Activated naive CD4-positive, alpha-beta T cell treated with anti-CD3 and anti-CD28 coated beads for 36 hours (primary cell): ENCODE measurements around the gene PCSK2. TPM values are rescaled to one million over a fixed set of nuclear protein-coding genes. Genes with fewer than 3 reads are reported as not detected.

Source experiments
- CTCF ChIA-PET: fragments of 350-600 bp; sonication (Branson Sonifier 250); formaldehyde crosslinking; loops from one replicate; lab custom pipeline; 2021; ENCODE audit warnings: antibody characterized with exemption; lab: Charles Lee
- DNase-seq: peaks from one replicate; pipeline ENCODE4 v3.0.0-alpha.2; 2020
- H3K27ac Mint-ChIP-seq: one replicate; pipeline ENCODE4 v1.8.0; 2021; ENCODE audit warnings: mild to moderate bottlenecking, mixed read lengths
- H3K27me3 Mint-ChIP-seq: one replicate; pipeline ENCODE4 v1.8.0; 2021; ENCODE audit warnings: low read depth, mixed read lengths
- H3K36me3 Mint-ChIP-seq: one replicate; pipeline ENCODE4 v1.8.0; 2021; ENCODE audit warnings: low read depth, mixed read lengths
- H3K4me1 Mint-ChIP-seq: one replicate; pipeline ENCODE4 v1.8.0; 2021; ENCODE audit warnings: low read depth, mixed read lengths
- H3K4me3 Mint-ChIP-seq: one replicate; pipeline ENCODE4 v1.8.0; 2021; ENCODE audit warnings: mild to moderate bottlenecking, moderate library complexity, mixed read lengths
- H3K9me3 Mint-ChIP-seq: one replicate; pipeline ENCODE4 v1.8.0; 2021; ENCODE audit warnings: mixed read lengths
- intact Hi-C: fragments of 100-400 bp; cut with micrococcal nuclease; formaldehyde crosslinking; loops from one replicate; pipeline ENCODE4 v1.15.1; 2023
- total RNA-seq, 2 experiments: library from RNA; stranded (reverse); gene quantifications; one replicate each; pipeline ENCODE4 v1.2.3, GENCODE V29; 2021

The PCSK2 gene
- total RNA-seq, 2 experiments from 2014 or later: not detected

DNA sequence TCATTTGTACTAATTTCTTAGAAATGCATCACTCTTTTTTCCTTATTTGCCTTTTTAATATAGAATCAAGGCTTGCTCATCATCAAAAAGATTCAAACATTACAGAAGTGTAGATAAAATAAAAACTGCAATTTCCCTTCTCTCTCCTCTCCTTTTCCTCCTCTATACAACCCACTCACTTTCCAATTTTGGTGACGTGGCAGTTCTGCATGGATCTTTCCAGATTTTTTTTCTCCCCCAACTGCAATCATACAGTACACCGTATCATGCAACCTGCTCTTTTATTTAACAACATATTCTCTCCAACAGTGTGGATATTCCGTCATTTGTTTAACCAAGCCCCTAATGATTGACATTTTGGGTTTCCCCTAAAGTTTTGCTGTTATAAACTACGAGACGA, 163.8 kb downstream of the PCSK2 start:
- Mint-ChIP-seq H3K27me3 (peaks cover 7% of the 10 kb centered on the region), H3K4me1 (no peaks in the 10 kb centered on the region), H3K4me3 (no peak overlapping the region), H3K36me3 (no peaks in the 10 kb centered on the region), H3K9me3 (no peaks in the 10 kb centered on the region), H3K27ac (no peak overlapping the region)
- intact Hi-C loops: no loop called here
- CTCF ChIA-PET: no interaction called here
- DNase-seq: no peak

DNA sequence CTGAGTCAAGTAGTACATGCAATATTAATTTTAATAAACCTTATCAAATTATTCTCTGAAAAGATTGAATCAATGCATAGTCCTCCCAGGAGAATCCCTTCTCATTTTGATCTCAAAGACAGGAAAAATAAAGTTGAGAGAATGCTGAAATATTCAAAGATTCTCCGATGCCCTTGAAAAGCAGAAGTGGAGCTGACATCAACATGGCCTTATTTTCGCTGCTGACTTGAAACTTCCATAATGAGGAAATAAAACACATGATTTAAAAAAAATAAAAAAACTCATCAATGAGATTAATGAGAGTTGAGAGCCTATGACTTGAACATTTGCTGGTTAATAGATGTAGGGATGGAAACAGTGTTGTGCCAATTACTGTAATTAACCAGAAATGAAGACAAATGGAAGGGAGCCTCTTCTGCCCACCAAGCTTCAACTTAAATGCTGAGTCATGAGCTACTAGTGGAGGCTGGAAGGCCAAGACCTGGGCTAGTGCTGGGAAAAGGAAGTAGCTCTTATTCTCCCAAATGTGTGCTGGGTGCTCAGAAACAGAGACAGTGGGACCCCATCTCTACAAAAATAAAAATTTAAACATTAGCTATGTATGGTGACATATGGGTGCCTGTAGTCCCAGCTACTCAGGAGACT, 164.4 kb downstream of the PCSK2 start:
- Mint-ChIP-seq H3K36me3 (no peaks in the 10 kb centered on the region), H3K4me3 (no peak overlapping the region), H3K4me1 (no peaks in the 10 kb centered on the region), H3K27ac (no peak overlapping the region), H3K9me3 (no peaks in the 10 kb centered on the region), H3K27me3 (peaks cover 7% of the 10 kb centered on the region)
- intact Hi-C loops: no loop called here
- CTCF ChIA-PET: no interaction called here
- DNase-seq: no peak

DNA sequence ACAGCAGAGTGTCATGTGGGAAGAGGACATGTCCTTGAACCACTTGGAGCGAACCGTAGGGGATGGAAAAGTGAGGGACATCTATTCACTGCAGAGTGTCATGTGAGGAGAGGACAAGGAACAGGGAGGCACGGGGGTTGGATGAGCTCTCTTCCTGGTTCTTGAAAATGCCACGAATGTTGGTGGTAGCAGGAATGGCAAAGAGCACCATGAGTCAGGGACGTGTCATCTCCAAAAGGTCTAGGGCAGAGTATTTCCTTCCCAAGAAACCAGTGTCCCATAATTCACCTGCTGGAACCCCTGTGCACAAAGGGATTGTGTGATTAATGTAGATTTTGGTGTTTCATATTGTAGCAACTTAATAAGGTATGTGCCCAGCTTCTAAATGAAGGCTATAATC, 167.6 kb downstream of the PCSK2 start:
- Mint-ChIP-seq H3K27ac (no peak overlapping the region), H3K4me3 (no peak overlapping the region), H3K27me3 (peaks cover 8% of the 10 kb centered on the region), H3K36me3 (no peaks in the 10 kb centered on the region), H3K9me3 (no peaks in the 10 kb centered on the region), H3K4me1 (no peaks in the 10 kb centered on the region)
- no peak for DNase-seq
- CTCF ChIA-PET: no interaction called here
- intact Hi-C loops: no loop called here

DNA sequence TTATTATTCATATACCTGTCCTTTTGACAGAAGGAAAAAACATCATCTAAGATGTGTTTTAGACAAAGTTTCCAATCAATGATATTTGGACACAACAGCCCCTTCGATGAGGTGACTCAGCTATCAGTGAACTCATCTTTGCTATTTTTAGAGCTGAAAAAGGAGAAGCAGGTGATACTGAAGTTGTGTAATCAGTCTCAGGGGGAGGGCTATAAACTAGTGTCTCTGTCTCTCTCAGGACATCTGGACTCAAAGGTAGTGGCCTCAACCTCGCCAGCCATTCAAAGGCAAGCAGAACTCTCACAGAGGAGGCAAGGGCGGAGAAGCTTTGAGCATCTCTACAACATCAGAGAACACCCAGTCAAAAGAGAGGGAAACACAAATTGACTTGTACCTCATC, 168.9 kb downstream of the PCSK2 start:
- CTCF ChIA-PET: interaction anchor here (1.0 to 1.1 kb wide), 2 partner anchors 10 to 47 kb away, joined by 3 read pairs; no protein-coding TSS in a partner anchor
- H3K4me1 Mint-ChIP-seq: no peaks in the 10 kb centered on the region
- intact Hi-C loops: no loop called here
- no peak overlapping the region for H3K27ac Mint-ChIP-seq
- H3K9me3 Mint-ChIP-seq: no peaks in the 10 kb centered on the region
- peaks cover 8% of the 10 kb centered on the region for H3K27me3 Mint-ChIP-seq
- H3K36me3 Mint-ChIP-seq: no peaks in the 10 kb centered on the region
- no peak overlapping the region for H3K4me3 Mint-ChIP-seq
- no peak for DNase-seq

DNA sequence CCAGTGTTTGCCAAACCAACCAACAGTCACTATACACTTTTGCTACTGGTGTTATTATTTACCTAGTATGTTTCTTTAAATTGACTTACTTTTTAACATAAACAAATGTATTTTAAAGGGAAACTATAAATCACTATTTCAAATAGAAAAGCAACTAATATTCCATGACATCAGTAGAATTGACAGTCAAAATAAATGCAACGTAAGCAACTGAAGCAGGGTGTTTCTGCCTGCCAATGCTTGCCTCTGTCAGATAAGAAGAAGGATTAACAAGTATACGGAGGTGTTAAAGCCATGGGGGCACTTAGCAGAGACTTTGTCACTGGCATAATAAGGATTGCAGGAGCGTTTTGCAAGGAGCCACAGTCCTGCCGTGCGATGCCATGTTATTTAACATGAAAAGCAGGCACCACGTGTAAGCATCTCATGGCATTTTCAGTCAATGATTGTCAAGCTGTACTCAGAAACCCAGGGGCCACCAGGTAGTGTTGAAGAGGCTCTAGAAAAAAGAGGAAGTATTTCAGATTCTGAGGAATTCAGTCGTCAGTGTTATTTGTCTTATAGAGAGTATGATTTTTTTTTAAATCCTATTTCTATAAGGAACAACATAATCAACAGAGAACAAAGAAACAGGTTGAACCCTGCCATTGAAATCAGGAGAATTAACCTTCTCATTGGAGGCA, 172.6 kb downstream of the PCSK2 start:
- Mint-ChIP-seq H3K4me3 (no peak overlapping the region), H3K9me3 (no peaks in the 10 kb centered on the region), H3K27ac (no peak overlapping the region), H3K4me1 (no peaks in the 10 kb centered on the region), H3K36me3 (no peaks in the 10 kb centered on the region), H3K27me3 (peaks cover 5% of the 10 kb centered on the region)
- CTCF ChIA-PET: no interaction called here
- DNase-seq: no peak
- intact Hi-C loops: no loop called here

DNA sequence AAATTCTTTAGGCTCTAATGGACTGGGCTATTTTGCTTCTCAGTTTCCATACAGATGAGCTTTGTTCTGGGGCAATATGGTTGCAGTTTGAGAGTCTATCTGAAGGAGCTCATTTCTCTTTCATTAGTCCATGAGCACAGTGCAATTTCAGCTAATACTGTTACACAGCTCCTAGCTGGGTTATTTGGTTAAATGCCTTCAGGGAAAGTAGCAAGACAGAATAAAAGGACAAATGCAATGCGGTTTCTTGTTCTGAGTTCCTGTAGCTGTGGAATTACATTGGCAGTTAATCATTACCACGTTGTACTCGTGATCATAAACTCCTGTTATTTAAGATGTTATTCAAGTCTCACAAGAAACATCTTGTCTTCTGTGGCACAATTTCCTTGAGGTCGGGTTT, 176.6 kb downstream of the PCSK2 start:
- no peaks in the 10 kb centered on the region for H3K36me3 Mint-ChIP-seq
- no peak overlapping the region for H3K4me3 Mint-ChIP-seq
- DNase-seq: no peak
- no peaks in the 10 kb centered on the region for H3K4me1 Mint-ChIP-seq
- CTCF ChIA-PET: no interaction called here
- intact Hi-C loops: no loop called here
- peaks cover 4% of the 10 kb centered on the region for H3K27me3 Mint-ChIP-seq
- H3K27ac Mint-ChIP-seq: no peak overlapping the region
- H3K9me3 Mint-ChIP-seq: no peaks in the 10 kb centered on the region

DNA sequence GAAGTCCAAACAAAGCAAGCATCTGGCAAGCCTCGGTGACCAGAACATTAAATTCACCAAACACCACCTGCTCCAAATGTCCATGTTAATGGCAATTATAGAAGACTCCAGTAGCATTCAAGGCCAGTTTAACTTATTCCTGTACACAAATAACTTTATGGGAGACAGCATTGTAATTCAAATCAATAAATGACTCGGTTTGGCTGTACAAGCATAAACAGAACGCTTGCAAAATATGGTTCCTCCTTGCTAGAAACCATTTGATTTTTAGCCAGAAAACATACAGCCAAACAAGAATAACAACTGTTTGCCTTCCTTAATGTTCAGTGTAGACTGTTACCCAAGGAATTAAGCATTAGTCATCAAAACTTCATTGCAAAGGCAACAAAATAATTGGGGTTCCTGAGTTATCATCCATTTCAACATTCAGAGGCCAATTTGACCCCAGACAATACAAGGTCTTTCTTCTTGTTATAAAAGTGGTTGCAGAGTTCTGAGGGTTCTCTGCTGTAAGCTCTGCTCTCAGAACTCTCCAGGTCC, 179.3 kb downstream of the PCSK2 start:
- Mint-ChIP-seq H3K4me3 (no peak overlapping the region), H3K36me3 (no peaks in the 10 kb centered on the region), H3K4me1 (no peaks in the 10 kb centered on the region), H3K27me3 (peaks cover 8% of the 10 kb centered on the region), H3K27ac (no peak overlapping the region), H3K9me3 (no peaks in the 10 kb centered on the region)
- CTCF ChIA-PET: no interaction called here
- DNase-seq: no peak
- intact Hi-C loops: no loop called here

DNA sequence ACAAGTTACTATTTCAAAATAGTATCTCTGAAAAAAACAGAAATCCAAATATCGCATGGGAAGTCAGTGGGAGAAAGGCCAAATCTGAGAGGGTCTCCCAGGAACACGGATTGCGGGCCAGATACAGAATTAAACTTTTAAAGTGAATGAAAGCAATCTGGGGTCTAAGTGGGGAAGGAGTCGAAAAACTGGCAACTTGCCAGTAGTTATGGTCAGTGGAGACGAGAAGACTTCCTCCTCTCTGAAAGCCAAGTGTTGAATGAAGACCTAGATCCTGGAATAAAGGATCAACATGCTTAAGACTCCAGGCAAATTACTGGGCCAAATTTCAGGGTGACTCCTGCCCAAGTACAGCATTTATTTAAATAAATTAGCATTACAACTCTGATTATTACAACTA, 180.7 kb downstream of the PCSK2 start:
- intact Hi-C loops: no loop called here
- H3K4me1 Mint-ChIP-seq: no peaks in the 10 kb centered on the region

DNA sequence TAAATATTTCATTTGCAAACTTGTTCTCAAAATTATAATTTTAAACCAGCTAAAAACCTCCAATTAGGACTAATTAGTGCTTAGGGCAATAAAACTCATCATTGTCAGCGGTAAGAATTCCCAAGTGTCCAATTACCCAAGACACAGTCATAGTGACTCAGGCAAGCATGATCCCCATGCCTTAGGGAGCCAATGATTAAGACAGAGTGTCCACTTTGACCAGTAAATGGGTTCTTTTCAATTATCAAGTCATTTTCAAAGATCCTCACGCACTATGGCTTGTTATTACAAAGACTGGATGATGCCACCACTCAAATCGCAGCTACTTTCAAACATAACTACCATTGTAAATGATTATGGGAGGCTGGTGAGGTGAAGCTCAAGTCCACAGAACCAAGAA, 190.4 kb downstream of the PCSK2 start:
- intact Hi-C loops: no loop called here
- CTCF ChIA-PET: interaction anchor here (1.7 kb wide), 1 partner anchor 13 kb away, joined by 4 read pairs; no protein-coding TSS in a partner anchor
- DNase-seq: no peak
- Mint-ChIP-seq H3K9me3 (peaks cover 4% of the 10 kb centered on the region), H3K27ac (no peak overlapping the region), H3K27me3 (peaks cover 12% of the 10 kb centered on the region), H3K4me1 (no peaks in the 10 kb centered on the region), H3K36me3 (no peaks in the 10 kb centered on the region), H3K4me3 (no peak overlapping the region)

More for the DNA sequence above, 180.7 kb downstream of the PCSK2 start:
- CTCF ChIA-PET: no interaction called here
- Mint-ChIP-seq H3K9me3 (peaks cover 1% of the 10 kb centered on the region), H3K36me3 (no peaks in the 10 kb centered on the region), H3K27me3 (peaks cover 8% of the 10 kb centered on the region), H3K27ac (no peak overlapping the region), H3K4me3 (no peak overlapping the region)
- no peak for DNase-seq

DNA sequence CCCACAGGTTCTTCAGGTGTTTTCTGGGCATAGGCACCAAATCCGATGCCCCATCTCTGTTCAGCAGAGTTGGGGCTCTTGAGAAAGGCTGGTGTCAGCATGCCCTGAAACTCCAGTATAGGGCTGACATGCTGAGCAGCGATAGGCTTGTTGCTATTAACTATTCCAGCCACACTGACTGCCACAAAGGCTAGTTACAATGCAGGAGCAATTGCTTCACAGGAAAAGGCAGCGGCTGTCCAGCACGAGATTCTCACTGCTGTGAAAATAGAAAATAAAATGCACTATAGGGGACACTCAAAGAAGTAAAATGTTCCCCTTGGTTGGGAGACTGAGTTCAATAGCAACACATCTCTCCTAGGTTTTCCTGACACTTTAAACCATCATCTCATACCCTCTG, 191.9 kb downstream of the PCSK2 start:
- H3K4me3 Mint-ChIP-seq: no peak overlapping the region
- CTCF ChIA-PET: no interaction called here
- peaks cover 1% of the 10 kb centered on the region for H3K9me3 Mint-ChIP-seq
- H3K27ac Mint-ChIP-seq: no peak overlapping the region
- intact Hi-C loops: no loop called here
- H3K27me3 Mint-ChIP-seq: peaks cover 8% of the 10 kb centered on the region
- DNase-seq: no peak
- no peaks in the 10 kb centered on the region for H3K36me3 Mint-ChIP-seq
- no peaks in the 10 kb centered on the region for H3K4me1 Mint-ChIP-seq

DNA sequence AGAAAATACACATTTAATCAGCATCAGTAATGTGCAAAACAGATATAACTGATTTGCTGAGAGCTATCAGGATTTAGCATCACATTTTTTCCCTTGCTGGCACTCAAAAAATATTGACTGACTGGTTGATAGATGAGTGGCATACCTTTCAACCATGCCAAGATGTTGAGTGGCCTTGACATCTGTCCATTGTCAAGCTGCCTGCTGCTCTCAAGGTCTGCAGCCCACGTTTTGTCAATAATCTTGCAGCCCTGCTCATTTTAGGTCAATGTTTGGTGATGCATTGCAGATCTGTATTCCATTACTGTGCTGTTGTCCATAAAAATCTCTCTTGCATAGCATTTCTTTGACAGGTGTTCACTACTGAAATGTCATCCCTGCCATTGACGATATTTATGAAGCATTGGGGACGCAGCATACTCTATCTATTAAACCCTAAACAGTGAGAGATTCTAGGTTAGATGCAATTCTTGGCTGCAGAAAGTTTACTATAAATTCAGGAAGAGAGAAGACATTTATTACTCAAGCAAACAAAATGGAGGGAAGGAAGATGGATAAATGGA, 192.7 kb downstream of the PCSK2 start:
- intact Hi-C loops: no loop called here
- Mint-ChIP-seq H3K27me3 (peaks cover 7% of the 10 kb centered on the region), H3K4me3 (no peak overlapping the region), H3K9me3 (peaks cover 1% of the 10 kb centered on the region), H3K27ac (no peak overlapping the region), H3K4me1 (no peaks in the 10 kb centered on the region), H3K36me3 (no peaks in the 10 kb centered on the region)
- DNase-seq: no peak
- CTCF ChIA-PET: no interaction called here

DNA sequence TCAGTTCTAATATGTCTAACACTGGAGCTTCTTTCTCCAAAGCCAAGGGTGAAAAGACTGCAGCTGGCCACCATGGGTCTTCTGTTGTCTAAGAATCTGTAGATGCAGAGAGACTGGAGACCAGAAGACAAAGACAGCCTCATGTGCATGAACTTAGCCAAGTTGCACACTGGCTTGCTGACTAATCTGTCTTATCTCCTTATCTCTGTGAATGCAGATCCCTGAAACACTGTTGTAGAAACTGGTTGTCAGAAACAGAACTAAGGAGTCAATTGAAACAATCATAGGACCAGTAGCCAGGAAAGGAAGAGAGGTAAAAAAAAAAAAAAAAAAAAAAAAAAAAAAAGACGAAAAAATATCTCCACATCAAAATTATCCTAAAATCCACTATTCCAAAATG, 194.7 kb downstream of the PCSK2 start:
- H3K27me3 Mint-ChIP-seq: peaks cover 7% of the 10 kb centered on the region
- CTCF ChIA-PET: interaction anchor here (2.8 kb wide), 1 partner anchor 11 kb away, joined by 15 read pairs; no protein-coding TSS in a partner anchor
- no peaks in the 10 kb centered on the region for H3K9me3 Mint-ChIP-seq
- H3K36me3 Mint-ChIP-seq: no peaks in the 10 kb centered on the region
- no peaks in the 10 kb centered on the region for H3K4me1 Mint-ChIP-seq
- no peak for DNase-seq
- H3K27ac Mint-ChIP-seq: no peak overlapping the region
- intact Hi-C loops: no loop called here
- no peak overlapping the region for H3K4me3 Mint-ChIP-seq
